ENCODE data around the gene GJB5.

Gene GJB5

GRCh38 chr1:34777519-34778321, 22.9 kb downstream of the GJB5 start:
- no peak for DNase-seq

- DNase-seq: no peak
These were observed 23.5 kb downstream of the GJB5 start for GRCh38 chr1:34778381-34778780.

- no peak for DNase-seq
These were observed 24.2 kb downstream of the GJB5 start for GRCh38 chr1:34779005-34779404.

- no peak for DNase-seq
These were observed 24.7 kb downstream of the GJB5 start for GRCh38 chr1:34779526-34779925.

GRCh38 chr1:34779962-34780361, 25.1 kb downstream of the GJB5 start:
- no peak for DNase-seq

GRCh38 chr1:34780528-34780927, 25.7 kb downstream of the GJB5 start:
- DNase-seq: no peak

- no peak for DNase-seq
These were observed 26.4 kb downstream of the GJB5 start, which contains the start of gene GJB3 for GRCh38 chr1:34781071-34781843. TSS of gene GJB3 (plus strand) at chr1:34781214. CDS start at chr1:34784763, 3,549 bp downstream.

GRCh38 chr1:34781844-34782391, 27.1 kb downstream of the GJB5 start:
- no peak for DNase-seq

GRCh38 chr1:34784751-34785221, 29.9 kb downstream of the GJB5 start:
- no peak for DNase-seq

- DNase-seq: no peak
These were observed 30.5 kb downstream of the GJB5 start for GRCh38 chr1:34785231-34785874.

- no peak for DNase-seq
These were observed 31.1 kb downstream of the GJB5 start for GRCh38 chr1:34785875-34786470.

- DNase-seq: peak; percentile 72
These were observed 31.9 kb downstream of the GJB5 start for GRCh38 chr1:34786521-34787325.

GRCh38 chr1:34787461-34788420, 32.9 kb downstream of the GJB5 start:
- DNase-seq: no peak

- DNase-seq: no peak
These were observed 36.1 kb downstream of the GJB5 start for GRCh38 chr1:34790985-34791384.

- no peak for DNase-seq
These were observed 37.6 kb downstream of the GJB5 start for GRCh38 chr1:34792424-34792823.

GRCh38 chr1:34792868-34793727, 38.3 kb downstream of the GJB5 start, which contains the start of gene GJA4:
TSS of gene GJA4 (plus strand) at chr1:34792999. CDS start at chr1:34794214, 1,215 bp downstream.
- DNase-seq: no peak

GRCh38 chr1:34794001-34794789, 39.3 kb downstream of the GJB5 start:
- DNase-seq: no peak

- DNase-seq: no peak
These were observed 39.9 kb downstream of the GJB5 start for GRCh38 chr1:34794790-34795180.

GRCh38 chr1:34795916-34796315, 41.1 kb downstream of the GJB5 start:
- no peak for DNase-seq

All from stimulated activated CD4-positive, alpha-beta T cell treated with anti-CD3 and anti-CD28 coated beads, Interleukin-1b, Interleukin-23, amount 100 ng/mL, for 48 hours (primary cell).